Thyroid gland (tissue), 4 donors: ENCODE results near the gene ZNF70.

Source experiments
- POLR2A ChIP-seq, 2 donors: fragments of 450-650 bp; IDR thresholded peaks; one replicate each; pipeline ENCODE4 v1.6.1; 2017; ENCODE audit warnings: antibody characterized with exemption in 2 of 2, mild to moderate bottlenecking in 2 of 2, moderate library complexity in 1 of 2
- TF ChIP-seq, protein P1 (sequence below), 6 experiments: fragments of 200-600 bp in 3 of 6; fragments of 450-650 bp in 3 of 6; sonication (generic) in 3 of 6; IDR thresholded peaks; one replicate each; pipeline ENCODE4 v1.5.1; 2016 to 2019; ENCODE audit warnings: antibody characterized with exemption in 6 of 6, mild to moderate bottlenecking in 2 of 6, inconsistent platforms in 1 of 6, moderate library complexity in 1 of 6

DNA sequence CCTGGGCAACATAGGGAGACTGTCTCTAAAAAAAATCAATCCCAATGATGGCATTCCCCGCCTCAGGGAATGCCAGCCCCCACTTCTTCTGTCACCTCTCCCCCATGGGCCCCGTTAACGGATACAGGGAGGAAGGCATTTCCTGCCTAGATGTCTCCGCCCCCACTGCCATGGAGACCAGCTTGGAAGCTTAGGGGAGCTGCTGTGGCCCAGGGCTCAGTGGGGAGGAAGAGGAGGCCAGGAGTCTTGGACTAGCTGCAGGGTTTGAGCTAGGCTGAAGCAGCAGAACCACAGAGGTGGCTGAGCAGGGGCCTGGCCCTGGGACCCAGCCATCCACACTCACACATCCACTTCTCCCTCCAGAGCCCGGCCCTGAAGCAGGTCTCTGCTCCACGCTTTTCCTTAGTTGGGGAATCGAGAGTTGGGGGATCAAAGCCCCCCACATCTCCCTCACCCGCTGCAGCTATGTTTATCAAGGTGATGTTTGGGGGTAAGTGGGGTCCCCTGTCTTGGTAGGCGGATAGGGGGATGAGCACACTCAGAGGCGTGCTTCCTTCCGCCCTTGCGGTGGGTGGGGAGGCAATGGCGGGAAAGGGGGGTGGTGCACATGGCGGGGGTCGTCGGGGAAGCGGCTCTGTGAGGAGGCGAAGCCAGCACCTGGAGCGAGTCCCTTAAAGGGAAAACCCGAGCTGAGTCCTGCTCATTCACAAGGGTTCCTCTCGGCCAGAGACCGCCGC, 12.1 kb upstream of the ZNF70 start, which contains the start of gene C22orf15:
- TF ChIP-seq, protein P1, sequence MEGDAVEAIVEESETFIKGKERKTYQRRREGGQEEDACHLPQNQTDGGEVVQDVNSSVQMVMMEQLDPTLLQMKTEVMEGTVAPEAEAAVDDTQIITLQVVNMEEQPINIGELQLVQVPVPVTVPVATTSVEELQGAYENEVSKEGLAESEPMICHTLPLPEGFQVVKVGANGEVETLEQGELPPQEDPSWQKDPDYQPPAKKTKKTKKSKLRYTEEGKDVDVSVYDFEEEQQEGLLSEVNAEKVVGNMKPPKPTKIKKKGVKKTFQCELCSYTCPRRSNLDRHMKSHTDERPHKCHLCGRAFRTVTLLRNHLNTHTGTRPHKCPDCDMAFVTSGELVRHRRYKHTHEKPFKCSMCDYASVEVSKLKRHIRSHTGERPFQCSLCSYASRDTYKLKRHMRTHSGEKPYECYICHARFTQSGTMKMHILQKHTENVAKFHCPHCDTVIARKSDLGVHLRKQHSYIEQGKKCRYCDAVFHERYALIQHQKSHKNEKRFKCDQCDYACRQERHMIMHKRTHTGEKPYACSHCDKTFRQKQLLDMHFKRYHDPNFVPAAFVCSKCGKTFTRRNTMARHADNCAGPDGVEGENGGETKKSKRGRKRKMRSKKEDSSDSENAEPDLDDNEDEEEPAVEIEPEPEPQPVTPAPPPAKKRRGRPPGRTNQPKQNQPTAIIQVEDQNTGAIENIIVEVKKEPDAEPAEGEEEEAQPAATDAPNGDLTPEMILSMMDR (IDR thresholded peaks at IDR 0.05): no peak
- no peak for TF ChIP-seq POLR2A (IDR thresholded peaks at IDR 0.05)
